DMS79 (cell line): Measurements from ENCODE around the gene ADCY5.

Source experiments
- DNase-seq: peaks from one replicate; lab custom pipeline; 2025; lab: John Stamatoyannopoulos, UW

Gene ADCY5

DNA sequence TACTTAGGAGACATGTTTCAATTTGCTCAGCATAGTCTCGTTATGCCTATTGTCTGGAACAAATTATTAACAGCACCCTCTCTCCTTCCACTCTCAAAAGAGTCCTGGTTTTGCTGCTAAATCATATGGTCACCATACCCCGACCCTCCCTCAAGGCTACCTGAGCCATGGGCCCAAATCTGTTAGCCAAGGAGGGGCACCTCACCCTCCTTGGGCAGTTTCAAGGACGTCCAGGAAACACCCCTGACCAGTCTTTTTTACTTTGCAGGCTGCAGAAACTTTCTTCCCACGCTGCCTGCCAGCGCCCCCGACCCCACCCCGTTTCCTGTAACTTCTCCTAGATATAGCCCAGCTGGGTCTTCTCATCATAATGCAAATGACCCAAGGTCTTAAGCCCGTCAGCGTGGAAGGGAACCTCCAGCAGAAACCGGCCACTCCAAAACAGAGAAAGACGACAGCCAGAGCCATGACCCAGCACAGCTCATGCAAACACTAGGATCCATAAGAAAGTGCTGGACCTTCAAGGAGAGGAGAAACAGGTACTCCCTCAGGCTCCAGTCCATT lies 62.3 kb downstream of the ADCY5 start:
- DNase-seq: no peak

DNA sequence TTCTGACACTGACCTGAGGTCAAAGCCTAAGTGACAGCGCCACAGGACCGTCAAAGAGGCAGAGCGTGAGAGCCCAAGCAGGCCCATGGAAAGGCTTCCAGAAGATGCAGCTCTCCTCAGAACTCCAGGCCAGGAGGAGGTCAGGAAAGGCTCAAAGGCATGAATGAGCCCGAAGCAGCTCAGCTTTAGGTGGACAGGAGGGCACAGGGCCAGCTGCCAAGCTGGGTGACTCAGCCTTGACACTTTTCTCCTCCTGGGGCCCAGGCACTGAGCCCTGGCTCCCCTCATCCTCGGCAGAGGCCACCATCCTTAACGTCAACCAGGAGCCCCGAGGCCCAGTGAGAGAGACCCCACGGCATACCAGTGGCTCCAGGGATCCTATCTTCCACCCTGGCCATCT lies 62.9 kb downstream of the ADCY5 start:
- no peak for DNase-seq

DNA sequence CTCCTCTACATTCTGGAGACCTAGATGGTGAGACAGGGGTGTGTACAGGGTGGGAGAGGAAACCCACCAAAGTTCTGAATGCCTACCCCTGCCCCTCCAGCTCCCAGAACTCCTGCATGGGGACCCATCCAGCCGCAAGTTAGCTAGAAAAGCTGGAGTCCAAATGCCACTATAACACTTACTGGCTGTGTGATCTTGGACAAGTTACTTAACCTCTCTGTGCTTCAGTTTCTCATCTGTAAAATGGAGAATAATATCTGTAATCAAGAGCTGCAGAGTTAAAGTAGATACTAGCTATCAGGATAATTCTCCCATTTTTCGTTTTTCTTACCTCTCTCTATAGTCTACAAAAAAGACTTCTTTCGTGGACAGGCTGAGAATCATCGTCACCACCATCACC lies 63.4 kb downstream of the ADCY5 start:
- no peak for DNase-seq

DNA sequence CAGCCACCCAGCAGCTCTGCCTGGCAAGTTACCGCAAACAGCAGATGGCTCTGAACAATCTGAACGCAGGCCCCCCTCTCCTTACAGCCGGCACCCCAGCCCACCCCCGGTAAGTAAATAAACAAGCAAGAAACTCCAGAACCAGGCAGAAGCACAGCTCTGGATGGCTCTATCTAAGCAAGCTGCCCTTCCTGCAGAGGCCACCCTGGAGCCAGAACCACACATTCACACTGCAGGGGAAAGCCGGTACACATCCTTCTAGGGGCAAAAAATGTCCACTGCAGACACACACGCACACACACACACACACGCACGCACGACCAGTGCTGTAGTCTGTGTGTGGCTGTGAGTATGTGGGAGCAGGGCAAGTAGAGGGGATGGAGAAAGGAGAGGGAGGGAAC lies 63.9 kb downstream of the ADCY5 start:
- DNase-seq: no peak

DNA sequence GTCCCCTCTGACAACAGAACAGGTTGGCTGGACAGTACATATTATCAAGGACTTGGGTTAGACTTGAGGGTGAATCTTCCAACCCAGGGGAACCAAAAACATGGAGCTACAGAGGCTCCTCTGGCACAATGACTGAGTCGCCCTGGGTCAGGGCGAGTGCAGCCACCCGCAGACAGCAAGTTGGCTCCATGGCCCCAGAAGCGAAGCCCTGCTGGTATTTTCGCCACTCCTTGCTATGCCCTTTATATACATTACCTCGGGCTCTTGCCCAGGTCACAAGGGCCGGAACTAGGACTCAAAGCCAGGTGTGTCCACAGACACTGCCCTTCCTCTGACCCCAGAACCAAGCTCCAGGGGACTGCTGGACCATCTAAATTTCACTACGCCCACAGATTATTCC lies 64.6 kb downstream of the ADCY5 start:
- no peak for DNase-seq

DNA sequence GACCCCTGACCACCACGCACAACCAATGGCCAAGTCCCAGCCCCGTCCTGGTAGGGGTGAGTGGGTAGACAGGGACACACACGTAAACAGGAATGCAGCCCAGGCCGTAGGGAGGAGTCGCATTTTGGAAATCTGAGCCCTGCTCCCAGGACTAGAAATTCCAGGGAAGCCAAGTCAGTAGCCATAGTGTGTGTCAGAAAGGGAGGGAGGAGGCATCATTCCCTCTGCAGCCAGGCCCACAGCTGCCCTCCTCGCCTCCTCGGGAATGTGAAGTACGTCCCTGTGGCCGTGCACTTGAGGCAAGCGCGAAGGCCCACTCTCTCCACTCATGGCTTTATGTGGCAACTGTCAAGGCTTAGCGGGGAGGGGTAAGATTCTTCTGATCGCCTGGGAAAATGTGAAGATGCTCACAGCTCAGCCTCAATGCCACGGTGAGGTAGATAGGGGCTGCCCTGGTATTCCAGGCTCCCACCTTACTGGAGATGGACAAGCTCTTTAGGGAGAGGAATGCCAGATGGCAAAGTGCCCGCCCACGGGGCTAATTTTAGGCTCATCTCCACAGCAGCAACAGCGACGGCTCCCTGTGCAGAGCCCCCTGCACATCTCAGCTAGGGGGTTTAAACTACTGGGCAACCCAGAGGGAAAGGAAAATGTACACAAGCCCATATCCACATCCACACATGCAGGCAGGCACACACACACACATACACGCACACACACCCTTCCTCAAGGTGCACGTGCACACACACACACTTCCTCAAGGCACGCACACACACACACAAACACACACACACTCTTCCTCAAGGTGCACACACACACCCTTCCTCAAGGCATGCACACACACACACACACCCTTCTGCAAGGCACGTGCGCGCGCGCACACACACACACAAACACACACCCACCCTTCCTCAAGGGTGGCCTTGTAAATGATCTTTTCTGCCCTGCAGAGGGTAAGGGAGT lies 65.5 kb downstream of the ADCY5 start:
- DNase-seq: no peak

DNA sequence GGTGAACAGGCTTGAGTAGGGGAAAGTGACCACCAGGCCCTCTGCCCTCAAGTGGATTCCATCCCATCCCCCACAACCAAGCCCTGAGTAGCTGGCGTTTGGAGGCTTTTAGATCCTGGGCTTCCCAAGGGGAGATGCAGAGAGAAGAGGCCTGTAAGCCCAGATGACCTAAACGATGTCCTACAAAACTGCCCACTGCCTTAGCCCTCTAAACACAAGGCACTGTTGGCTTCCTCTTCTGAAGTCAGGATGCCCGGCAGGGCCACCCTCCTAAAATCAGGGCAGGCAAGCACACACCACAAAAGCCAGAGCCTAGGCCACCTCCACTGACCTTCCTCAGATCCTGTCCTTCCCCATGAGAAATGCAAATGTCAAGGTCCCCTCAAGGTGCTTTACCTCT lies 68.6 kb downstream of the ADCY5 start:
- no peak for DNase-seq

DNA sequence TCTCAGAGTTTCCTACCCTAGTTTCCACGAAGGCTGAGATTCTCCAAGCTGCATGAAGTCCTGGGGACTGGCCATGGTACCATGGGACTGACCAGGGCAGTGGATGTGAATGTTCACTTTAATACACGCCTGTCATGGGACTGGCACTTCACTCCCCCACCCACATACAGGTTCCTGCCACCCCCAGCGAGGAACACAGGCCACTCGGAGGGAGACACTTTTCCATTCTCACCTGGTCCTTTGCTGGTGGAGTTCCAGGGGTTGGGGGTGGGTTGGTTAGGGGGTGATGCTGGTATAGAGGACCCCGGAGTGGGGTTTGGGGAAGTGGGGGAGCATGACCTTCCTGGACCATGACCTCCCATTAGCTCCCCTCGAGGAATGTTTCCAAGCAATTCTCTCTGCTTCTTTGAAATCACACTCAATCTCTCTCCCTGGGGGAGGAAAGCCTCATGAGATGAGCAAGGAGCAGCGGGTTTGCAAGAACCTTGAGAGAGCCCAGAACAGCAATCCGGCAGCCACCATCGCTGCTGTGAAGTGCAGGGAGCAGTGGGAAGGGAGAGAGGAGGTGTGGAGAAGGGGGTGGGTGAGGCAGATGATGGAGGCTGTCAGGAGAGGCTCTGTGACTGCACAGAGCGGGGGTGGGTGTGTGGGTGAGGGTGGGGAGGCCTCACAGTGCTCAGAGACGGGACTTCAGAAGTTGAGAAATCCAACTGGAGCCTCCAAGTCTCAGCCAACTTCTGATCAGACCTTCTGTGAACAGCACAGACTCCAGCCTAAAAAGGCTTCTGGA lies 69.7 kb downstream of the ADCY5 start:
- no peak for DNase-seq

DNA sequence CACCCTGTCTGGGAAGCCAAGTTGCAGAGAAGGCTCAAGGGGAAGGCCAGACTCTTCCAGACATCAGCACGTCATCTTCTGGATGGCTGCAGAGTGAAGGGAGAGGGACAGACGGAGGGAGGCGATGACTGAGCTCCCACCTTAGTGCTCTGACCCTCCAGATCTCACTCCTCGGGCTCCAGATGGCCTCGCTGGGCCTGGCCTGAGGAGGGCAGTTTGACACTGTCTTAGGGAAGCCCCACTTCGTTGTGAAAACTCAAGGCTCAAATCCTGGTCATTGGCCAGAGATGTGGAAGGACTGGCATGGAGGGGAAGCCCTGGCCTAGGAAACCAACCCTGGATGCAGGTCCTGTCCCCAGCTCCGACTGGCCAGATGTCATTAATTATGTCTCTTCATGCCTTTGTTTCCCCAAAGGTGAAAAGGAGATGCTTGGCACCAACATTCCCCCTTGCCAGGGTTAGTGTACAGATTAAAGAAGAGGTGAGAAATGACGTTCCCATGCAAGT lies 70.4 kb downstream of the ADCY5 start:
- no peak for DNase-seq

DNA sequence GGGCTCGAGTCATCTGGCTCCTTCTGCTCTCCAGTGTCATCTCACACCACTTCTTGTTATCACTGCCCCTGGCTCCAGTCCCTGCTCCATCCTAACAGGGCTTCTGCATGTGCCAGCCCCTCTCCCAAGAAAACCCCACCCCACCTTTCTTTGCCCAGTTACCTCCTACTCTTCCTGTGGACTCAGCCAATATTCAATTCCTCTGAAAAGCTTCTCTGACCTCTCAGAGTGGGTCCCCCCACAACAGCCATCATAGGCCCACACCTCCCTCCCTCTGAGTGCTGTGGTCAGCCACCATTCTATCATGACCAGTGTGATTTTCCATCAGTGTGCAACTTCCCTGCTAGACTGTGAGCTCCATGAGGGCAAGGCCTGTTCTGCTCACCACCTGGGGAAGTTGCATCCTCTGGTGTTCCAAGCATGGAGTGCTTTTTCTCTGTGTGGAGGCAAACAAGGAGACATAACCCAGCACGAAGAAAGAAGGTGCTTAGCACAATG lies 71.6 kb downstream of the ADCY5 start:
- no peak for DNase-seq

DNA sequence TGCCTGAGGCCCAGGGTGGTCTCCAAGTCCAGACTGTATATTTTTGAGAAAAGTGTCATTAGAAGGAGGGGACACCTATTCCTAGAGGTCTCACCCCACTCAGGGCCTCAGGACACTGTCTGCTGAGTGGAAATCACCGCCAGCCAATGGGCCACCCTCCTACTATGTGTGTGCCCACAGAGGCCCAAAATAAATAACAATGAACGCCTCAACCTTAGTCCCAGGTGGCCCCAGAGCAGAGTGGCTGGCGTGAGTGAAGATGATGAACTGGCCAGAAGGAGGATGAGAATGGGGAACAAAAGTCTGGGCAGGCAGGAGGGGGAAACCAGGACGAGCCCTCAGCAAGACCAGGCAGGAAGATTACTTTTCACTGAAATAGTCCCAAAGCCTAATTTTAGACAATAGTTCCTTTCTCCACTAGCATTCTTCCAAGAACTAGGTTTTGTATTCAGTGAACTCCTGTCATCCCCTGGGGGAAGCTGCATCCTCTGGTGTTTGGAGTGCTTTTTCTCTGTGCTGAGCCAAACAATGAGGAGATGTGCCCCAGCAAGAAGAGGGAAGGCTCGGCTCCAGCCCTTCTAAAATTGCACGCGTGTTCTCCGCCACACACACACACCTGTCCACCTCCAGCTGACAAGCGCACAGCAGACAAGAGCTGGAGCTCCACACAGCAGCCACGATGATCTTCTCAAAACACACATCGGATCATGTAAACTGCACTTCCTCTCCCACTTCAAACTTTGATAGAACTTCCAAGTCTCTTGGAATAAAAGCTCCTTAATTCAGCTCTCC lies 72.2 kb downstream of the ADCY5 start:
- no peak for DNase-seq

DNA sequence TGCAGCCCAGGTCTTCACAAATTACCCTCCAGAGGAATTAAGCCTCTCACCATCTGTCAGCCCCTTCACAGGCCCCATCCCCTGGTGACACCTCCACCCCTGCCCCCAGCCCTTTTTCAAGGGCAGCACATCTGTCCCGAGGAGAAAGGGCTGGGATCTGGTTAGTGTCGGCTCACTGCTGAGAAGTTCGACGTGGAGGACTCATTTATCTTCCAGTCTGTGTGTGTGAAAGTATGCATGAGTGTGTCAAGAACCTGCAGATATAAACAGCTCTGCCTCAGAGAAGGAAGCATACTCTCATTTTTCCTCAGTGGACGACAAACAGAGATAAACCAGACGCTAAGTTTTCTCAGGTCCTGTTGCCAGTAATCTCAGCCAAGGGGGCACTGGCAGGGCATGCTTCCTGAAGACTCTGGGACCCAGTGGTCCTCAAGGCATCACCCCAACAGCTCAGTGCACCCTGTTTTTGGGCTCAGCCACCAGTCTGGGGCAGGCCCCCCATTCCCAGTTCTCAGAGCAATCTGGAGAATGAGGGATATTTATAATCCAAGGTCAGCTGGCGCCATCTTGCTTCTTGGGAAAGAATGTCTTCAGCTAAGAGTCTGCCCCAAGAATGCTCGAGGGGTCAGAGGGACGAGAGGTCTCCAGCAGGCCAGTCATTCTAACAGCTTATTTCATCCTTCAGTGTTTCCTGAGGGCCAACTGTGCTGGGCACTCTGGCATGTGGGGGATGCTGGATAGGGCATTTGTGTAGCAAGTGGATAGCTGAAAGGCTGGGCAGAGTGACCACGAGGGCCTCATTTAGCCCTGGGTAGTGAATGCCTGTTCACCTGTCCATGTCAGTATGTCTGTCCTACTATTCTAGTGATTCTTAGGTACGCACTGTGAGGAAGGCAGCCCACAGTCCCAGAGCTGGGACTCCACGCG lies 73.6 kb downstream of the ADCY5 start:
- DNase-seq: no peak

DNA sequence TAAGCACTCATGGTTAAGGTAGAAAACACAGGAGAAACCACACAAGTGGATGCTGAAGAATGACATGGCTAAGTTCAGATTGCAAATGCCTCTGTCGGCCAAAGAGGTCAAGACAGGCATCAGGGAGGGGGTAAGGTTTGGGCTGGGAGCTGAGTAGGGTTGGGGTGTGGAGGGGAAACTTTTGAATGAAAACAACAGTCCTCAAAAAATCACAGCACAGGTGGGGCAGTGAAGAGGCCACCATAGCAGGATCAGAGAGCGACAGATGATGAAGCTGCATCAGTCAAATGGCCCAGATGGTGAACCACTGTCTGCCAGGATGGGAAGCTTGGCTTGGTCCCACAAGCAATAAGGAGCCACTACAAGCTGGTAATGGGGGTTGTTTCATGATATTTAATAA lies 74.9 kb downstream of the ADCY5 start:
- DNase-seq: no peak

DNA sequence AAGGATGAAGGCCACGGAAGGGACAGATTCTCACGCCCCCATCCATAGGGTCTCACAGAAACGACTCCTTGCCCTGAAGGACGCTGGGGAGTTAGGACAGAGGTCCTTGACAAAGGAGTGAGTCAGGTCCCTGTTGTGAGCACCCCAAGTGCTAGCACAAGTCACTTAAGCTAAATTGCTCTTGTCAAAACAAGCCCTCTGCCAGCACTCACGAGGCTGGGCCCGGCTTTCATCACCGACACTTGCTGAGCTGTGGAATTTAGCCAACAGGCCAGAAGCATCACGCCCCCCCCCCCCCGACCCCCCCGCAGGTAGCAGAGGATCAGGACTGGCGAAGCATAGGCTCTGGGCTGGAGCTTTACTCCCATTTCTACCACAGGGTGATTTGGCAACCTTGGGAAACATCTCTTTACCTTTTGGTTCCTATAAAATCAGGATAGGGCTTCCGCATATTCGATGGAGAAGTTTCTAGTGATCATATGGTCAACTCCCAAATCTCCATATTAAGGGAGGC lies 75.4 kb downstream of the ADCY5 start:
- DNase-seq: peak; percentile 79

DNA sequence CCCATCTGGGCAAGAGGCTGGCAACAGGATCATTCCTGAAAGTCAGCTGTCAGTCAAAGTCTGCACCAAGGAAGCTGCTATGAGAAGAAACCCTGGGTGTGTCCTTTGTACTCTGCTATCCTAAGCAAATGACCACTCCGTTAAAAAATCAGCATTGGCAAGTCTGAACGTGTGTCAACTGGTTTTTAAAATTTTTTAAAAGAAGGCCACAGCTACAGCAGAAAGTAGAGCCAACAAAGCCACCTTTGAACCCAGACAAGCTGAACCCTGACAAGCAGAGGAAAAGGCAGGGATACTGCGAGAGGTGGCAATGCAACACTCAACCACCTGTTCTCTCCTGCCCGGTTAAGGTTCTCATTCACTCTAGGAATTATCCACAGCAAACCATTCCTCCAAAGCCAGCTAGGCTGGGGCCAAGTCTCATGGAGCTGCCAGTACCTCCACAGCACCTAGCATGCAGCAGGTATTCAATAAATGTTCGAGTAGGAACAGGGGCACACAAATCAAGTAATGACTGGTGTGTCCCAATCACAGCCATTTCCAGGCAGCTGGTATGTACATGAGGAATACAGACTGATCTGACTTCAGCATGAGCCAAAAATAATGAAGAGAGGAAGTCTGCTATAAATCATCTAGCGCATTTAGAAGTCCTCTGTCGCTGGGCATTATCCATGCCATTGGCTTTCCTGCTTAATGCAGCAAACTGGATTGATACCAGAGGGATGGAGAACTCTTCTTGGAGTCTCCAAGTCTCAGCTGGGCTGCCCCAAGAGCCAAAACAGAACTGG lies 76.0 kb downstream of the ADCY5 start:
- DNase-seq: no peak

DNA sequence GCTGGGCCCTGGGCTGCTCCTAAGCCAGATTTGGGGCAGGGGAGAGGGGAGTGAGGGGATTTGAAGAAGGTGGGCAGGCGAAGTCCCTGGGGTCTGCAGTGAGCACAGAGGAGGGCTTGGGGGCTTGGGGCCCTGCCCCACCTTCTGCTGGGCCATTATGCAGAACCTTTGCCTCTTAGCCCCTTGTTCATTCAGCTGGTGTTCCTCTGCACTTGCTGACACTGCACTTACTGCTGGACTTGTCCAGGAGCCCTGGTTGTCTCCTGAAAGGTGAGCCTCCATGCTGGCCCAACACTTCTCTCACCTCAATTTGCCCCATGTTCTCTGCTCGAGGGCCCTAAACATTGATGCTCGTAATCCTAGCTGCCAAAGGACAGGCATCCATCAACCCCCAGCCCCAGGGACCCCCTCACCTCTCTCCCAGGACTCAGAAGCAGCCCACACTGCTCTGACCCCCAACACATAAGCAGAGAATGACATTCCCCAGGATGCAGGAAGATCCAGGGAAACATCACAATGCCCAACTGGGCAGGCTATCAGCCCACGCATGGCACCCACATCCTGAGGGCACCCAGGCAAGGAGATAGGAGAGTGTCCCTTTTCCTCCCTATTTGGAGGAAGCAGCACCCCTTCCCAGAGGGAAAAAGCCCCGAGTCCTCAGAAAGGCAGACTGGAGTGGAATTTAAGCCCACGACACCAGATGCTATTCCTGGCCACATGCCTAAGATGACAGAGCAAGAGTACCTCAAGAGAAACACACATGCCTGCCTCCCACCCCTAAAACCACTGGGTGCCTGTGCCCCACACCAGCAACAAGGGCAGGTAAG lies 76.8 kb downstream of the ADCY5 start:
- peak; percentile 4 for DNase-seq

DNA sequence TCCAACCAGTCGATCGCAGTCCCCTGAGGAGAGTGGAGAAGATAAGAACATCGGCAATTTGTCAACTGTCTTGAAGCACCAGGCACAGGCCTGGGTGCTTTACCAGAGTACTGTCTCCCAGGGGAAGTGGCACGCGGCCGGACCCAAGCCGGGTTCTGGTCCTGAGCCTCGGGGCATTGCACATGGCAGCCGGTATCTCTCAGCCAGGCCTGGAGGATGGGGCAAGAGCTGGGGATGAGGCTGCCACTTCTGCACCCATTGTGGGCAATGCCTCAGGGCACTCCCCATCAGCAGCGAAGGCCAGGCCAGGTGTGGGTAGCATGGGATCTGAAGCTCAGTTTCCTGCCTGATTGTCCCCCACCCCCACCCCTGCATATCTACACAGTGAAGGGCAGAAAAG lies 77.5 kb downstream of the ADCY5 start:
- DNase-seq: no peak

DNA sequence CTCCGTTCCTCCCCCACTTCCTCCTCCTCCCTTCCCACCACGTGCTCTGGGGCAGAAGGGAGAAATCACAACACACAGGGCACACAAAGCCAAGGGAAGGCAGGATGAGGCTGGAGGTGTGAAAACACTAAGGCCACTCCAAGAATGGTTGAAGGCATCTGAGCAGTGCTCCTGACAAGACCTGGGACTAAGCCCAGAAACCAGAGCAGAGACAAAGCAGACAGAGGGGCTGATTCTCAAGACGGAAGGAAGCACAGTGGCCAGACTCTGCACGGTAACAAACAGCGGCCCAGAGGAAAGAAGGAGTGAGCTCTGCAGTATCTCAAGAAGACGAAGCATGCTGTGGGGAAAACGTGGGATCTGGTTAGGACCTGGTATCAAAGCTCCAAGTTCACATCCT lies 78.1 kb downstream of the ADCY5 start:
- DNase-seq: no peak

DNA sequence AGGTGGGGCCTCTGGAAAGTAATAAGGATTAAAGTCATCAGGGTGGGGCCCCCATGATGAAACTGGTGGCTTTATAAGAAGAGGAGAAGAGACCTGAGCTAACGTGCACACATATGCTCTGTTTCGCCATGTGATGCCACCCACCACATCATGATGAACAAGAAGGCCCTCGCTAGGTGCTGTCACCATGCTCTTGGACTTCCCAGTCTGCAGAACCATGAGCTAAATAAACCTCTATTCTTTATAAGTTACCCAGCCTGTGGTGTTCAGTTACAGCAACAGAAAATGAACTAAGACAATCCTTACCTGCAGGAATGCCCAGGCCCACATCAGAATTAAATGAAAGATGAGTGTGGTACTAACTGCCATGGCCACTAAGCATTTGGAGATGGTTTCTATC lies 79.8 kb downstream of the ADCY5 start:
- DNase-seq: no peak
